ENCODE results near the gene ARRDC5.

DNA sequence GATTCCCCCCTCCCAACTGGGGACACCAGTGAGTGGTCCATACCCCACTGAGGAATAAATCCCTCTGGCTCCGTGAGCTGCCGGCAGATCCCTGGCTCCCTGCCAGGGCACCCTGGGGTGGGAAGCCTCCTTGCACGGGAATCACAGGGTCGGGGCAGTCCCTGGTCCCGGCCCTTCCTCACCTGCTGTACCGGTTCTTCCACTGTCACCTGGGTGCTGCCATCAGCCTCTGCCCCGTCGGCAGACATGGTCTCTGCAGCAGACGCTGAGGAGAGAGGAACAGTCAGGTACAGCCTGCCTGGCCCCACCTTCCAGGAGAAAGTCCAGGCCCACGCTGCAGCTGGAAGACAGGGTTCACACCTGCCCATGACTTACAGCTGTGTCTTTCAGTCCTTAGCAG is 41.5 kb downstream of the ARRDC5 start:
- TF ChIP-seq, protein P1, sequence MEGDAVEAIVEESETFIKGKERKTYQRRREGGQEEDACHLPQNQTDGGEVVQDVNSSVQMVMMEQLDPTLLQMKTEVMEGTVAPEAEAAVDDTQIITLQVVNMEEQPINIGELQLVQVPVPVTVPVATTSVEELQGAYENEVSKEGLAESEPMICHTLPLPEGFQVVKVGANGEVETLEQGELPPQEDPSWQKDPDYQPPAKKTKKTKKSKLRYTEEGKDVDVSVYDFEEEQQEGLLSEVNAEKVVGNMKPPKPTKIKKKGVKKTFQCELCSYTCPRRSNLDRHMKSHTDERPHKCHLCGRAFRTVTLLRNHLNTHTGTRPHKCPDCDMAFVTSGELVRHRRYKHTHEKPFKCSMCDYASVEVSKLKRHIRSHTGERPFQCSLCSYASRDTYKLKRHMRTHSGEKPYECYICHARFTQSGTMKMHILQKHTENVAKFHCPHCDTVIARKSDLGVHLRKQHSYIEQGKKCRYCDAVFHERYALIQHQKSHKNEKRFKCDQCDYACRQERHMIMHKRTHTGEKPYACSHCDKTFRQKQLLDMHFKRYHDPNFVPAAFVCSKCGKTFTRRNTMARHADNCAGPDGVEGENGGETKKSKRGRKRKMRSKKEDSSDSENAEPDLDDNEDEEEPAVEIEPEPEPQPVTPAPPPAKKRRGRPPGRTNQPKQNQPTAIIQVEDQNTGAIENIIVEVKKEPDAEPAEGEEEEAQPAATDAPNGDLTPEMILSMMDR (conservative IDR thresholded peaks at IDR 0.05 in 1 of 2, IDR thresholded peaks at IDR 0.05 in 1 of 2; ENCODE audit: low read depth in 1 of 2, low read length in 2 of 2), result no peak
- TF ChIP-seq EZH2 (IDR thresholded peaks at IDR 0.05; ENCODE audit: low read length, missing control alignments), result no peak
